Activated naive CD8-positive, alpha-beta T cell treated with anti-CD3 and anti-CD28 coated beads, Interleukin-2, amount 50 U/mL, for 16 hours (primary cell): ENCODE measurements around the gene CIAO2A.

Experiments
- DNase-seq: peaks from one replicate; pipeline ENCODE4 v3.0.0-alpha.2; 2020; ENCODE audit warnings: low read depth, low spot score

The CIAO2A gene

GRCh38 chr15:64044300-64045100 is 49.1 kb downstream of the CIAO2A start:
- no peak for DNase-seq

DNA sequence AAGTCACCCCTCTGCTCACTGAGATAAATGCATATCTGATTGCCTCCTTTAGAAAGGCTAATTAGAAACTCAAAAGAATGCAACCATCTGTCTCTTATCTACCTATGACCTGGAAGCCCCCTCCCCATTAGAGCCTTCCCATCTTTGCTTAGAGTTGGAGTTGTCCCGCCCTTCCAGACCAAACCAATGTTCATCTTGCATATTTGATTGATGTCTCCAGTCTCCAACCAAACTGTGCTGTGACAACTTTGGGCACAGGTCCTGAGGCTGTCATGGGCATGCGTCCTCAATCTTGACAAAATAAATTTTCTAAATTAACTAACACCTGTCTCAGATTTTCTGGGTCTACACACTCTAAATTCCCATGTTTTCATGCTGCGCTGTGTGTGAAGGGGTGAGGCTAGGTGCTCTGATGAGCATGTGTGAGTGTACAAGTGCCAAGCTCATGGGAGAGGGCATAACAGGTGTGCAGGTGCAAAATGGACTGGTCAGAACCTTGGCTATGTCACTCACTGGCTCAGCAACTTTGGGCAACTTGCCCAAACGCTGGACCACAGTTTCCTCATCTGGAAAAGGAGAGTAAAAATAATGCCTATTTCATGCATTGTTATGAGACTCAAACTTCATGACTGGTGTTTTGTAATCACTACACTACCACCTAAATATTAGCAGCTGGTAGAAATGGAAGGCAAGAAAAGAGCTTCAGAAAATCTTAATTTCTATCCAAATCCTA is 54.6 kb downstream of the CIAO2A start:
- no peak for DNase-seq

- no peak for DNase-seq
These were observed 55.7 kb downstream of the CIAO2A start for GRCh38 chr15:64037966-64038365.

GRCh38 chr15:64037116-64037515 is 56.5 kb downstream of the CIAO2A start:
- no peak for DNase-seq

GRCh38 chr15:64035525-64035924 is 58.1 kb downstream of the CIAO2A start:
- DNase-seq: no peak

DNA sequence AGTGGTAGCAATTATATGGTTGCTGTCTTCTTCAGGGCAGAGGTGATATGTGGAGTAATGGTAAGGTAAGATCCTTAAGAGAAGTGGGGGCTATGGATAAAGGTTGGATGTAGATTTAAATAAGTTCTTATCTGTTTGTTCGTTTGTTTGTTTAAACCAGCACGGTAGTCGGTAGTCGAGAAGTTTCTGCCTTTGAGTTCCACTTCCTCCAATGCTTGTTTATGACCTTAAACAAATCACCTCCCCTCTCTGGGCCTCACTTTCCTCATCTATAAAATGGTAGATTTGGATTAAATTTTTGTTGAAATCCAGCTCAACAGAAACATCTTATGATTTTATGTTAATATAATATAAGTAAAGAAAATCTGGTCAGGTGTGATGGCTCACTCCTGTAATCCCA is 59.1 kb downstream of the CIAO2A start:
- no peak for DNase-seq

GRCh38 chr15:64032329-64032728 is 61.3 kb downstream of the CIAO2A start:
- no peak for DNase-seq

DNA sequence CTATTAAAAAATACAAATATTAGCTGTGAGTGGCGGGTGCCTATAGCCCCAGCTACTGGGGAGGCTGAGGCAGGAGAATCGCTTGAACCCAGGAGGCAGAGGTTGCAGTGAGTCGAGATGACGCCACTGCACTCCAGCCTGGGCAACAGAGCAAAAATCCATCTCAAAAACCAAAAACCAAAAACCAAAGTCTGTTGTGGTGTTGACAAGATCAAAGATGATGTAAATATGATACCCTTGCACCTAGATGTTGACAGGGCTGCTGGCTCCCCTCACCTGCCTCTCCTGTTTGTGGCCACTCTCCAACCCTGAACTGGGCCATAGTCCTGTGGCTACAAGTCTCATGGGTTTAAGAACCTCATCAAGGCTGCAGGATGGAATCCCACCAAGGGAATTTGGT is 63.5 kb downstream of the CIAO2A start:
- DNase-seq: no peak

DNA sequence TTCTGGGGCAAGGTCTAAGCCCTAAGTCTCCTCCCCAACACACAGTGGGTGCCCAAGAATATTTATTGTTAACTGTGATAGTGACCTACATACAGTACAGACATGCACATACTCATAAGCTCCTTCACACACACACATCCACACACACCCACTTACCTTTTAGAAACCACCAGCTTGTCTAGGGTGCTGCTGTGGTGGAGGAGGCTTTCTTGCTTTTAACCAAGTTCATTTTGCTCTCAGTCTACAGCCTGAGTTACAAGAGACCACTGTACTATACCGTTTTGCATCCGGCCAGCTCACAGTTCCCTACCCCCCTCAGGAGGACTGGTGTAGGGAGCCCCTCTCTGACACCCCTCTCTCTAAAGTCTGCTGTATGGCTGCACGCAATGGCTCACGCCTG is 64.0 kb downstream of the CIAO2A start:
- no peak for DNase-seq

- no peak for DNase-seq
These were observed 64.5 kb downstream of the CIAO2A start for GRCh38 chr15:64029110-64029509.

DNA sequence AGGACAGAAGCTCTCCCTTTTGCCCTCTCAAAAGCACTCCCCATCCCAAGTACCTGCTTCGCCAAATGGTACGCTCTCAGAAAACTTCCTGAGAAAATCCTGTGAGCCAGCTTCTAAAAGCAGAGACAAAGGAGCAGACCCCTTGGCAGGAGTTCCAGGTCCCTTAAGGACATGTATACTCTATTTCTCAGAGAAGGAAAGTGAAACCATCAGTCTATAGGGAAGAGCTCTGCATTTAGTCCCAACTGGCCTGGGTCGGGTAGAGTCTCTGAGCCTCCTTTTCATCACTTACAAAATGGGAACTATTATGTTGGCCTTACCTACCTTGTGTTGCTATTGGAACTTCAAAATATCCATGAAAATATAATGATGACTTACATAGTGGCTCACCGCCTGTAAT is 67.0 kb downstream of the CIAO2A start:
- DNase-seq: no peak

- no peak for DNase-seq
These were observed 69.2 kb downstream of the CIAO2A start for GRCh38 chr15:64024172-64025050.

DNA sequence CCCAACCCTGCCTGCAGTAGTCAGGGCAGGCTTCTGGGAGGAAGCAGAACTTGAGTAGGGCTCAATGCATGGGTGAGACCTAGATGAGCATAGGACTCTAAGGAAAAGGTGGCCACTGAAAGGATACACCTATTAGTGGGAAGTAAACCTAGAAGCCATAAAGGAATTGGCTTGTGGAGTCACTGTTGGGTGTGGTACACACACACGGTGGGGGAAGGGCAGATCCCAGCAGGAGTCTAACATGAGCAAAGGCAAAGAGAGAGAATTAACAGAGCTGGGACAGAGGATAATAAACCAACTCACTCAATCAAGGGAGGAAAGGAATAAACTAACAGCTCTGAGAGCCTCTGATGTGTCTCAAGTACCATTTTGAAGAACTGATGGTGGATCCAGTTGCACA is 70.4 kb downstream of the CIAO2A start:
- DNase-seq: no peak

DNA sequence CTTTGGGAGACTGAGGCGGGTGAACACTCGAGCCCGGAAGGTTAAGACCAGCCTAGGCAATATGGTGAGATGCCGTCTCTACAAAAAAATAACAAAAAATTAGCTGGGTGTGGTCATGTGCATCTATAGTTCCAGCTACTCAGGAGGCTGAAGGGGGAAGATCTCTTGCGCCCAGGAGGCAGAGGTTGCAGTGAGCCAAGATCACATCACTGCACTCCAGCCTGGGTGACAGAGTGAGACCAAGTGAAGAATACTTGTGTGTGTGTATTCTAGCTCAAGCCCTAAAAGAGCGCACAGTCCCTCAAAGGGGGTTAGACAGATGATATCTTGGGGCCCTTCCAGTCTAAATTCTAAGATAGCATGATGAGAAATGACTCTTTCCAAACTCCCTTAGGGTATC is 71.1 kb downstream of the CIAO2A start:
- no peak for DNase-seq
